Brain microvascular endothelial cell (primary cell): ENCODE measurements around the gene APRT.

Source experiments
- DNase-seq: peaks from one replicate; pipeline ENCODE4 v3.0.0-alpha.2; 2020
- H3K27ac ChIP-seq: fragments of 250-450 bp; sonication (Bioruptor Pico); 2 replicates; pipeline ENCODE4 v1.5.1; 2020; ENCODE audit warnings: mild to moderate bottlenecking, moderate library complexity
- H3K27me3 ChIP-seq: fragments of 250-450 bp; sonication (Bioruptor Pico); replicated peaks from 2 replicates; pipeline ENCODE4 v1.5.1; 2020; ENCODE audit warnings: mild to moderate bottlenecking
- H3K36me3 ChIP-seq: fragments of 250-450 bp; sonication (Bioruptor Pico); replicated peaks from 2 replicates; pipeline ENCODE4 v1.5.1; 2020; ENCODE audit warnings: mild to moderate bottlenecking
- H3K4me3 ChIP-seq: 2 replicates; pipeline ENCODE4 v1.5.1; 2011; ENCODE audit warnings: low read depth, mild to moderate bottlenecking, control low read depth, low read length, moderate library complexity
- in situ Hi-C: cut with HindIII; loops from 2 replicates; pipeline ENCODE4 v1.10.0; 2017; ENCODE audit warnings: low sequenced_read_pairs, low pct_ligation_motif_present
- TF ChIP-seq, protein P1 (sequence below): IDR thresholded peaks from 2 replicates; pipeline ENCODE4 v1.5.1; 2011; ENCODE audit warnings: low read depth, mild to moderate bottlenecking, moderate library complexity, low read length, control low read depth, inconsistent platforms; ENCODE audit errors: missing control alignments

Gene APRT

GRCh38 chr16:88830258-88830657 lies 18.5 kb upstream of the APRT start:
- no peak for DNase-seq
- H3K27ac ChIP-seq = no peak overlapping the region
- H3K4me3 ChIP-seq = no peak overlapping the region
- in situ Hi-C loops = no loop called here
- H3K27me3 ChIP-seq = no peaks in the 10 kb centered on the region
- TF ChIP-seq, protein P1, sequence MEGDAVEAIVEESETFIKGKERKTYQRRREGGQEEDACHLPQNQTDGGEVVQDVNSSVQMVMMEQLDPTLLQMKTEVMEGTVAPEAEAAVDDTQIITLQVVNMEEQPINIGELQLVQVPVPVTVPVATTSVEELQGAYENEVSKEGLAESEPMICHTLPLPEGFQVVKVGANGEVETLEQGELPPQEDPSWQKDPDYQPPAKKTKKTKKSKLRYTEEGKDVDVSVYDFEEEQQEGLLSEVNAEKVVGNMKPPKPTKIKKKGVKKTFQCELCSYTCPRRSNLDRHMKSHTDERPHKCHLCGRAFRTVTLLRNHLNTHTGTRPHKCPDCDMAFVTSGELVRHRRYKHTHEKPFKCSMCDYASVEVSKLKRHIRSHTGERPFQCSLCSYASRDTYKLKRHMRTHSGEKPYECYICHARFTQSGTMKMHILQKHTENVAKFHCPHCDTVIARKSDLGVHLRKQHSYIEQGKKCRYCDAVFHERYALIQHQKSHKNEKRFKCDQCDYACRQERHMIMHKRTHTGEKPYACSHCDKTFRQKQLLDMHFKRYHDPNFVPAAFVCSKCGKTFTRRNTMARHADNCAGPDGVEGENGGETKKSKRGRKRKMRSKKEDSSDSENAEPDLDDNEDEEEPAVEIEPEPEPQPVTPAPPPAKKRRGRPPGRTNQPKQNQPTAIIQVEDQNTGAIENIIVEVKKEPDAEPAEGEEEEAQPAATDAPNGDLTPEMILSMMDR = no peak
- no peaks in the 10 kb centered on the region for H3K36me3 ChIP-seq

GRCh38 chr16:88828711-88829110 lies 17.0 kb upstream of the APRT start:
- TF ChIP-seq, protein P1 = no peak
- Histone ChIP-seq H3K36me3 (no peaks in the 10 kb centered on the region), H3K27ac (no peak overlapping the region), H3K4me3 (no peak overlapping the region), H3K27me3 (no peaks in the 10 kb centered on the region)
- DNase-seq = no peak
- in situ Hi-C loops = no loop called here

- no peaks in the 10 kb centered on the region for H3K27me3 ChIP-seq
- in situ Hi-C loops = no loop called here
- DNase-seq = no peak
- no peak overlapping the region for H3K27ac ChIP-seq
- TF ChIP-seq, protein P1 = no peak
- no peak overlapping the region for H3K4me3 ChIP-seq
- H3K36me3 ChIP-seq = no peaks in the 10 kb centered on the region
Observed at GRCh38 chr16:88827727-88828126, 16.0 kb upstream of the APRT start.

DNA sequence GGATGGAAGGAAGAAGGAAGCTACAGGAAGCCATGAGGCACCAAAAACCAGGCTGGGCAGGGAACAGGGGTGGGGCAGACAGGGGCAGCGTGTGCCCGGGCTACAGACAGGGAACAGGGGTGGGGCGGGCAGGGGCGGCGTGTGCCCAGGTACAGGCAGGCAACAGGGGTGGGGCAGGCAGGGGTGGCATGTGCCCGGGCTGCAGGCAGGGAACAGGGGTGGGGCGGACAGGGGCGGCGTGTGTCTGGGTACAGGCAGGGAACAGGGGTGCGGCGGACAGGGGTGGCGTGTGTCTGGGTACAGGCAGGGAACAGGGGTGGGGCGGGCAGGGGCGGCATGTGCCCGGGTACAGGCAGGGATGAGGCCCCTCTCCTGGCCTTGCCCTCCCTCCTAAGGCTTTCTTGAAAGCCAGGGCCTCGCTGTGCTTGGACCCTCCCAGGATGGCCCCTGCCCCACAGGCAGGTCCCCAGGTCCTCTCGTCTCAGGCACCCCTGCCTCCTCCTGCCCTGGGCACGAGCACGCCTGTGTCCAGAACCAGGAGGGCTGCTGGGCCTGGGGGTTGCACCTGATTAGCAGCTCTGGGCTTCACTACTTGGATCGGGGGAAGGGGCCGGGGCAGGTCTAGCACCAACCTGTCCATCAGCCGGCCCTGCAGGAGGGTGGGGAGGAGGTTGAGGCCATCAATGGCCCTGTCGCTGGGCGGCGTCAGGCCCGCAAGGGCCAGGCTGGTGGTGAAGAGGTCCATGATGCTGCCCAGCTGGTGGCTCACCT lies 14.5 kb upstream of the APRT start:
- TF ChIP-seq, protein P1 = no peak
- no peak overlapping the region for H3K27ac ChIP-seq
- DNase-seq = no peak
- no peaks in the 10 kb centered on the region for H3K36me3 ChIP-seq
- H3K27me3 ChIP-seq = no peaks in the 10 kb centered on the region
- H3K4me3 ChIP-seq = no peak overlapping the region
- in situ Hi-C loops = no loop called here

DNA sequence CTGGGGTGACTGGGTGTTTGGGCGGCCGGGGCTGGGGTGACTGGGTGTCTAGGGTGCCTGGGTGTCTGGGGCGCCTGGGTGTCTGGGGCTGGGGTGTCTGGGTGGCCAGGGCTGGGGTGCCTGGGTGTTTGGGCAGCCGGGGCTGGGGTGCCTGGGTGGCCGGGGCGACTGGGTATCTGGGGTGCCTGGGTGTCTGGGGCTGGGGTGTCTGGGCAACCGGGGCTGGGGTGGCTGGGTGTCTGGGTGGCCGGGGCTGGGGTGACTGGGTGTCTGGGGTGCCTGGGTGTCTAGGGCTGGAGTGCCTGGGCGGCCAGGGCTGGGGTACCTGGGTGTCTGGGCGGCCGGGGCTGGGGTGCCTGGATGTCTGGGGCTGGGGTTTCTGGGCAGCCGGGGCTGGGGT lies 13.4 kb upstream of the APRT start:
- Histone ChIP-seq H3K27me3 (no peaks in the 10 kb centered on the region), H3K36me3 (no peaks in the 10 kb centered on the region), H3K4me3 (no peak overlapping the region), H3K27ac (no peak overlapping the region)
- TF ChIP-seq, protein P1 = no peak
- in situ Hi-C loops = no loop called here
- DNase-seq = no peak
